OCI-LY7 (cell line): ENCODE measurements around the gene DMRT1.

ENCODE experiments used
- CTCF ChIP-seq: fragments of 200-600 bp; sonication (generic); conservative IDR thresholded peaks from 2 replicates; pipeline ENCODE4 v1.5.1; 2014; ENCODE audit warnings: mild to moderate bottlenecking, antibody characterized with exemption, low read length, moderate library complexity, mixed read lengths
- EZH2phosphoT487 ChIP-seq: fragments of 200-600 bp; sonication (generic); IDR thresholded peaks from 2 replicates; pipeline ENCODE4 v1.6.1; 2018; ENCODE audit warnings: low read depth, borderline replicate concordance, mild to moderate bottlenecking, mixed run types, antibody characterized with exemption, low read length, moderate library complexity, mixed read lengths

- TF ChIP-seq CTCF (no peak), EZH2phosphoT487 (no peak)
These were observed 51.6 kb downstream of the DMRT1 start for GRCh38 chr9:893115-893514.
